Peyer's patch (tissue), 4 donors: Measurements from ENCODE around the gene MAP2K5.

Experiments used
- CTCF ChIP-seq, 6 experiments: fragments of 450-650 bp in 4 of 6; fragments of 200-600 bp in 2 of 6; sonication (generic) in 1 of 6; IDR thresholded peaks; one replicate each; pipeline ENCODE4 v1.5.1; 2017 to 2019; ENCODE audit warnings: antibody characterized with exemption in 6 of 6, mild to moderate bottlenecking in 3 of 6, moderate library complexity in 1 of 6
- POLR2A ChIP-seq, 2 donors: fragments of 450-650 bp; IDR thresholded peaks; one replicate each; pipeline ENCODE4 v1.5.1; 2017; ENCODE audit warnings: antibody characterized with exemption in 2 of 2, mild to moderate bottlenecking in 2 of 2, moderate library complexity in 2 of 2

- TF ChIP-seq CTCF (IDR thresholded peaks at IDR 0.05) (no peak), POLR2A (IDR thresholded peaks at IDR 0.05) (no peak)
These were observed 241.7 kb downstream of the MAP2K5 start for GRCh38 chr15:67784090-67784781.
